MG63 (cell line): Measurements from ENCODE around the gene HIP1. TPM values are rescaled to one million over a fixed set of nuclear protein-coding genes. Genes with fewer than 3 reads are reported as not detected.
A peak's percentile ranks its signal among the peaks of the same experiment; 100 is the strongest.

Source experiments
- DNase-seq: peaks from one replicate; pipeline ENCODE4 v3.0.0-alpha.2; 2020
- H3K27me3 ChIP-seq: fragments of 250-450 bp; sonication (Bioruptor Pico); 2 replicates; pipeline ENCODE4 v1.5.1; 2020; ENCODE audit warnings: mild to moderate bottlenecking, moderate library complexity
- H3K36me3 ChIP-seq: fragments of 250-450 bp; sonication (Bioruptor Pico); 2 replicates; pipeline ENCODE4 v1.5.1; 2020; ENCODE audit warnings: mild to moderate bottlenecking, moderate library complexity
- H3K4me3 ChIP-seq: fragments of 250-450 bp; sonication (Bioruptor Pico); 2 replicates; pipeline ENCODE4 v1.5.1; 2020; ENCODE audit warnings: mild to moderate bottlenecking, moderate library complexity
- H3K9me3 ChIP-seq: fragments of 250-450 bp; sonication (Bioruptor Pico); 2 replicates; pipeline ENCODE4 v1.5.1; 2020; ENCODE audit warnings: mild to moderate bottlenecking, moderate library complexity
- total RNA-seq: library from RNA; depleted of rRNA; stranded (reverse); fragments of >200 nt; shearing (Covaris generic); gene quantifications from 2 replicates; pipeline ENCODE4 v1.2.3, GENCODE V29; 2014; ENCODE audit warnings: low replicate concordance

The HIP1 gene
- total RNA-seq, 1 experiment from 2014 or later, result 5.2 TPM

DNA sequence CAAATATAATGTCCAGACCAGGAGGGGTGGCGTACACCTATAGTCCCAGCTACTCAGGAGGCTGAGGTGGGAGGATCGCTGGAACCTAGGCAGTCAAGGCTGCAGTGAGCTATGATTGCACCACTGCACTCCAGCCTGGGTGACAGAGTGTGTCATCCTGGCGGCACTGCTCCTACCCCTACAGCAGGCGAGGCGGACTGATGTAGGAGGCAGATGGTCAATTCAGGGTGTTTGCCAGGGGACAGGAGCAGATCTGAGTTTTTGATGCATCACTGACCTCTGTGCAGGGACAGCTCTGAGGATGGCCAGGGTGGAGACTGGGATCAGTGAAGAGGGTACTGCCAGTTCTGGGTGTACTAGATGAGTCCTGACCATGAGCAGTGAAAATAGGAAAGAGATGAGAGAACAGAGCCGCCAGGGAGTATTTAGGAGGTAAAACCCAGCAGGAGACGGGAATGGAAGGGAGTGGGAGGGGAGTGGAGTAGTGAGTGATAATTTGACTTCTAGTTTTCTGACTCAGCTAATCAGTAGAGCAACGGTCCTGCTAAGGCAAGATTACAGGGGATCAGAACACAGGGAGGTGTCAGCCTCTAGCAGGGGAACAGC lies 75.3 kb downstream of the HIP1 start:
- Histone ChIP-seq H3K4me3 (no peak overlapping the region), H3K9me3 (no peaks in the 10 kb centered on the region), H3K36me3 (no peaks in the 10 kb centered on the region), H3K27me3 (no peaks in the 10 kb centered on the region)
- no peak for DNase-seq

DNA sequence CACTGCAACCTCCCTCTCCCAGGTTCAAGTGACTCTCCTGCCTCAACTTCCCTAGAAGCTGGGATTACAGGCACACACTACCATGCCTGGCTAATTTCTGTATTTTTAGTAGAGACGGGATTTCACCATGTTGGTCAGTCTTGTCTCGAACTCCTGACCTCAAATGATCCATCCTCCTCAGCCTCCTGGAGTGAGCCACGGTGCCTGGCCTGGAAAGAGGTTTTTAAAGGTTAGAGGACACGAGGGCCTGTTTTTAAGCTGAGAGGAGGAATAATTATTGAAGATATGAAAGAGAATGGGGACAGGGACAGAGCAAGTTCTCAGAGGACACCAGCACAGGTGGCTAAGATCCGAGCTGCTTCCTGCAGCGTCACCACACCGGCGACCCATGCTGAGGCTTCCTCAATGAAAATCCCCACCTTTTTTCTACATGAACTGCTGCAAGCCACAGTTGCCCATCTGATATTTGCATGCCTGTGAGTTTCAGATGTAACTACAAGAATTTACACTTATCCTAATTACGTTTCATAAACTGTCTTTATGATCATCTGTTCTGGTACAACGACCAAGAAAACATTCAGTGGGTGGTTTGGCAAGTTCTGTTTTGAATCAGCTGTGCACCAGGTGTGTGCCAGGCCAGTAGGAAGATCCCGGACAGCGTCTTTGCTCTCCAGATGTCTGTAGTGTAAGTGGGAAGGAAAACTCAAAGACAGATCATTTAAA lies 76.0 kb downstream of the HIP1 start:
- no peak for DNase-seq
- H3K4me3 ChIP-seq, result no peak overlapping the region
- no peaks in the 10 kb centered on the region for H3K36me3 ChIP-seq
- H3K9me3 ChIP-seq, result no peaks in the 10 kb centered on the region
- no peaks in the 10 kb centered on the region for H3K27me3 ChIP-seq

DNA sequence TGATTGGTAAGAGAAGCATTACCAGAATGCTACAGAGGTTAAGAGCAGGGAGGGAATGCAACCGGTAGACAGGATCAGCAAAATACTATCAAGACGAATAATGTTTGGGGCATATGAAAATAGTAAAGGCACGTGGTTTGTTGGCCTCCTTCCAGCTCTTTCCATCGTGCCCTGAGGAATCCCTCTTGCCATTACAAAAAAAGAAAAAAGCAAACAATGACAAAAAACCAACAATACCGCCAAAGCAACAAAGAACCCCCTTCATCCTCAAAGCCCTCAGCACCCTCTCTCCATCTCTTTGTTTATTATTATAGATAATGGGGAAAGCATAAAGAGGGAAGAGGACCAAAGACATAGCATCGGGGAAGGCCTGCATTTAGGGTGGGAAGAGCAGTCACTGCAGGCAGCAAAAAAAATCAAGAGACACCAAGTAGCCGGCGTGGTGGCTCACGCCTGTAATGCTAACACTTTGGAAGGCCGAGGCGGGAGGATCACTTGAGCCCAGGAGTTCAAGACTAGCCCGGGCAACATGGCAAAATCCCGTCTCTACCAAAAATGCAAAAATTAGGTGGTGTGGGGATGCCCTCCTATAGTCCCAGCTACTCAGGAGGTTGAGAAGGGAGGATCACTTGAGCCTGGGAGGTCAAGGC lies 78.0 kb downstream of the HIP1 start:
- Histone ChIP-seq H3K27me3 (no peaks in the 10 kb centered on the region), H3K4me3 (no peak overlapping the region), H3K36me3 (no peaks in the 10 kb centered on the region), H3K9me3 (no peaks in the 10 kb centered on the region)
- no peak for DNase-seq

DNA sequence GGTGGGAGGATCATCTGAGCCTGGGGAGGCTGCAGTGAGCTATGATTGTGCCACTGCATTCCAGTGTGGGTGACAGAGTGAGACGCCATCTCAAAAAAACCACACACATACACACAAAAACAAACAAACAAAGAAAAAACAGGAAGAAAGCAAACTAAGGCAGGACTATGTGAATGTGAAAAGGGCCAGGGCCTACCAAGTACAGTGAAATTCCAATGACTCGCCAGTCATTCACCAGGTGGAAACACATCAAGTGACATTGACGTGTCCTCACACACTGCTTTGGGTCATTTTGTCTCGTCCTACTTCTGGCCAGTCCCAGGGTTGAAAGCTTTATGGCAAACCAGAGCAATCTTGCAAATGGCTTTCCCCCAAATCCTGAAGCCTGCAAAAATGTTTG lies 79.9 kb downstream of the HIP1 start:
- DNase-seq, result no peak
- no peaks in the 10 kb centered on the region for H3K27me3 ChIP-seq
- no peaks in the 10 kb centered on the region for H3K9me3 ChIP-seq
- H3K36me3 ChIP-seq, result no peaks in the 10 kb centered on the region
- no peak overlapping the region for H3K4me3 ChIP-seq

DNA sequence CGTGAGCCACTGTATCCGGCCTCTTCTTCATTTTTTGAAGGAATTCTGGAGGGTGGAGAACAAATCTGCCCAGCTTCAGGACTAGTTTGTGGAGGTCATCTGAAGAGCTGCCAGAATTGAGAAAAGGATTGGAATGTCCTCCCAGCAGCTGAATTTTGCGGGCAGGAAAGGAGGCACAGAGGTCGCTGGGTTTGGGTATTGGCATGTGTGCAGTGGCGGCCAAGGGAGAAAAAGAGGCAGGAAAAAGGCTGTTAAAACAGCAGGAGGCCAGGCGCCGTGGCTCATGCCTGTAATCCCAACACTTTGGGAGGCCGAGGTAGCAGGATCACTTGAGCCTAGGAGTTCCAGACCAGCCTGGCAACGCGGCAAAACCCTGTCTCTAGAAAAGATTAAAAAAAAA lies 80.4 kb downstream of the HIP1 start:
- Histone ChIP-seq H3K27me3 (no peaks in the 10 kb centered on the region), H3K36me3 (no peaks in the 10 kb centered on the region), H3K4me3 (no peak overlapping the region), H3K9me3 (no peaks in the 10 kb centered on the region)
- peak; percentile 47 for DNase-seq

DNA sequence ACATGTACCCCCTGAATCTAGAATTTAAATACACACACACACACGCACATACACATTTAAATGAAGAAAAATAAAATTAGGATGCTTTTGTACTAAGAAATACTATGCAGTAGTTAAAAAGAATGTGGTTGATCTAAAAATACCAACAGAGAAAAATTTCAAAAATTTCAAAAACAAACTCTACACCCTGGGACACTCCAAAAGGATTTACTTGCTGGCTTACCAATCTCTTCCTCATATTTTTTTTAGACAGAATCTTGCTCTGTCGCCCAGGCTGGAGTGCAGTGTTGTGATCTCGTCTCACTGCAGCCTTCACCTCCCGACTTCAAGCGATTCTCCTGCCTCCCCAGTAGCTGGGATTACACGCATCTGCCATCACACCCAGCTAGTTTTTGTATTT lies 80.9 kb downstream of the HIP1 start:
- no peaks in the 10 kb centered on the region for H3K27me3 ChIP-seq
- H3K36me3 ChIP-seq, result no peaks in the 10 kb centered on the region
- no peak for DNase-seq
- no peaks in the 10 kb centered on the region for H3K9me3 ChIP-seq
- H3K4me3 ChIP-seq, result no peak overlapping the region

DNA sequence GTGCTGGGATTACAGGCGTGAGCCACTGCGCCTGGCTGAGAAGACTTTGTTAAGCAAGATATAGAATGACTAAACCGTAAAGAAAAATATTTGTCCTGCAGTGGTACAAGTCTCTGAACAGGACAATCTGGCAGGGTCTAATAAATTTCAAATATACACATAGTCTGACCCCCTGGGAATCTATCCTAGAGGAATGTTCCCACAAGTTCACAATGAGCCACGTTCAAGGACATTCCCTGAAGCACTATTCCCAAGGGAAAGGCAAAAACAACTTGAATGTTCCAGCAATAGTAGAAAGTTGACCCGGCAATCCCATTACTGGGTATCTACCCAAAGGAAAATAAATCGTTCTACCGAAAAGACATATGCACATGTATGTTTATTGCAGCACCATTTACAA lies 82.0 kb downstream of the HIP1 start:
- no peak overlapping the region for H3K4me3 ChIP-seq
- no peak for DNase-seq

DNA sequence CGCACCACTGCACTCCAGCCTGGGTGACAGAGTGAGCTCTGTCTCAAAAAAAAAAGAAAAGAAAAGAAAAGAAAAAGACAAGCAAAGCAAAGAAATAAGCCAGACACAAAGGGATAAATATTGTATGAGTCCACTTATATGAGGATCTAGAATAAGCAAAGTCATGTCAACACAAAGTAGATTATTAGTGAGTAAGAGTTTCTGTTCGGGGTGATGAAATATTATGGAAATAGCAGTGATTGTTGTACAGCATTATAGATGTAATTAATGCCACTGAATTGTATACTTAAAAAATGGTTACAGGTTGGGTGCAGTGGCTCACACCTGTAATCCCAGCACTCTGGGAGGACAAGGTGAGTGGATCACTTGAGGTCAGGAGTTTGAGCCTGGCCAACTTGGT lies 83.2 kb downstream of the HIP1 start:
- H3K9me3 ChIP-seq, result no peaks in the 10 kb centered on the region
- H3K36me3 ChIP-seq, result no peaks in the 10 kb centered on the region
- H3K4me3 ChIP-seq, result no peak overlapping the region
- DNase-seq, result no peak
- no peaks in the 10 kb centered on the region for H3K27me3 ChIP-seq

More for the DNA sequence above, 82.0 kb downstream of the HIP1 start:
- Histone ChIP-seq H3K36me3 (no peaks in the 10 kb centered on the region), H3K9me3 (no peaks in the 10 kb centered on the region), H3K27me3 (no peaks in the 10 kb centered on the region)

DNA sequence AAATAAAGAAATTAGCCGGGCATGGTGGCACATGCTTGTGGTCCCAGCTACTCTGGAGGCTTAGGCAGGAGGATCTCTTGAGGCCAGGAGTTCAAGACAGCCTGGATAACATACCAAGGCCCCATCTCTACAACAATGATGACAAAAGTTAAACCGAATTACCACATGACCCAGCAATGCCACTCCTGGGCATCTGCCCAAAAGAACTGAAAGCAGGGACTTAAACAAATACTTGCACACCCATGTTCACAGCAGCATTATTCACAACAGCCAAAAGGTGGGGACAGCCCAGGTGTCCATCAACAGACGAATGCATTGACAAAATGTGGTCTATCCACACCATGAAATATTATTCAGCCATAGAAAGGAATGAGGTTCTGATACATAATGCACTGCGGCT lies 83.9 kb downstream of the HIP1 start:
- no peak for DNase-seq
- Histone ChIP-seq H3K4me3 (no peak overlapping the region), H3K9me3 (no peaks in the 10 kb centered on the region), H3K27me3 (no peaks in the 10 kb centered on the region), H3K36me3 (no peaks in the 10 kb centered on the region)

DNA sequence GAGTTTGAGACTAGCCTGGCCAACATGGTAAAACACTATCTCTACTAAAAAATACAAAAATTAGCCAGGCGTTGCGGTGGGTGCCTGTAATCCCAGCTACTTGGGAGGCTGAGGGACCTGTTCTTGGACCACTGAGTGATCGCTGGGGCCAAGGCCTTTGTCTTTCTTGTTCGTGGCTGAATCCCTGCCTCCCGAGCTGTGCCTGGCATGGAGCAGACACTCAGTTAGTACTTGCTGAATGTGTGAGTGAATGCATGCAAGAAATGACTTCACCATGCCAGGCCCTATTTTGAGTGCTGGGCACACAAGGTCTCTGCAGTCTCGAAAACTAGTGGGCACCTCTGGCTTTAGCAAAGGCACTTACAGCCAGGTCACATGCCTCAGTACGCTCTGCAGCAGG lies 85.1 kb downstream of the HIP1 start:
- no peak overlapping the region for H3K4me3 ChIP-seq
- H3K27me3 ChIP-seq, result no peaks in the 10 kb centered on the region
- H3K9me3 ChIP-seq, result no peaks in the 10 kb centered on the region
- DNase-seq, result no peak
- no peaks in the 10 kb centered on the region for H3K36me3 ChIP-seq

DNA sequence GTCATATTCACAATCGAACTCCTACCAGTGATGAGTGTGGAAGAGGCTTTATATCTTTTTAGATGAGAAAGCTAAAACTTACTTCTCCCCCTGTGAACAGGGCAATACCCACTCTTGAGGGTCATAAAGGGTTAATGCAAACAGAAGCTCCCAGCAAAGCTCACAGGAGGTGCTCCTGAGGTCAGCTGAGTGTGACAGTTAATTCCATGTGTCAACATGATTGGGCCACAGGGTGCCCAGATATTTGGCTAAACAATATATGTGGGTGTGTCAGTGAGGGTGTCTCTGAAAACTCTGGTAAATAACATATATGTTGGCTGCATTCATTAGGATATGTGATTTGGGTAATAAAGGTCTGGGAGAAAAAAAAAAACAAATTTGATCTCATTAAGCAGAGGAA lies 86.0 kb downstream of the HIP1 start:
- Histone ChIP-seq H3K4me3 (no peak overlapping the region), H3K9me3 (no peaks in the 10 kb centered on the region), H3K36me3 (no peaks in the 10 kb centered on the region), H3K27me3 (no peaks in the 10 kb centered on the region)
- no peak for DNase-seq

DNA sequence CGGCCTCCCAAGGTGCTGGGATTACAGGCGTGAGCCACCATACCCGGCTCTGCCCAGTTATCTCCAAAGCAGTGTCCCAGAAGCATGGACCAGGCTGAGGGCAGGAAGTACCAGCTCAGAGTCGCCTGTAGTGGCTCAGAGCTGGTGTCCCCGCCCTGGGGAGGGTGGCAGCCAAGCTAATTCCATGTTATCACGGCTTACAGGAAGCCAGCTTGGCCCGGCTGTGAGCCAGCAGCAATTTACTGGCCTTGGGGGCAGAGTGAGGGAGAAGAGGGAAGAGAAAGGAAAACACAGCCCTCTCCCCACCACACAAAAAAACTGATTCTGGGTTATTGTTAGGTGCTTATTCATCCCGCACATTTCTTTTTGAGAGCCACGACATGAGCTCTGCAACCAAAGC lies 88.1 kb downstream of the HIP1 start:
- Histone ChIP-seq H3K9me3 (no peaks in the 10 kb centered on the region), H3K36me3 (no peaks in the 10 kb centered on the region), H3K27me3 (no peaks in the 10 kb centered on the region), H3K4me3 (no peak overlapping the region)
- DNase-seq, result peak; percentile 44

DNA sequence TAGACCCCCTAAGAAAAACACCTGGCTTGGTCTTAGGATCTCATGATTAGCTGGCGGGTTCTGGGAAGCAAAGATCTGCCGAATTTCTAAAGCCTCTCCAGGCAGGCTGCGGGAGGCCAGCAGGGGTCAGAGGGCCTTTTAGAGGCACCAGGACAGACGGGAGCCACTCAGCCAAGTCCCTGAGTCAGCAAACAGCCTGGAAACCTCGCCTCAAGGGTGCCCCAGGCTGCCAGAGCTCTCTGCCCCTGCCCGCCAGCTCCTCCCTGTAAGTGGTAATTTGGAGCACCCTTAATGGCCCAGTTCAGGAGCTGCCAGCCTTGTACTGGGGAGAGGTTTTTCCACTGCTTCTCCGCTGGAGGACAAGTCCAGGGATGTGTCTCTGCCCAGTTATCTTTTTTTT lies 88.7 kb downstream of the HIP1 start:
- no peaks in the 10 kb centered on the region for H3K9me3 ChIP-seq
- H3K36me3 ChIP-seq, result no peaks in the 10 kb centered on the region
- H3K4me3 ChIP-seq, result no peak overlapping the region
- no peaks in the 10 kb centered on the region for H3K27me3 ChIP-seq
- peak; percentile 81 for DNase-seq

DNA sequence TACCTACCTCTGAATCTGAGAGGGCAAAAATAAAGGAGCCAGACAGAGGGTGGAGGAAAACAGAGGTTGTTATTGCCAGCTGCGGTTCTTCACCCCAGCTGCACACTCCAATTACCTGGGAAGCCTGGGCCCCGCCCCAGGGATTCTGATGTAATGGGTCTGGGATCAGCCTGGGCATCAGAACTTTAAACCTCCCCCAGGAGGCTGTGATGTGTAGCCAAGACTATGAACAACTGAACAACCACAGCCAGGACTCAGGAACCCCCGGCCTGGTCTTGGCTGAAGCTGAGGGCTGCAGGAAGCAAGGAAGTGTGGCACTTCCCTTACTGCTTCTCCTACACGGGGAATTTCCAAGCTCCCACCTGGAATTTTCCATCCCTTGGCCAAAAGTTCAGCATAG lies 89.3 kb downstream of the HIP1 start:
- peak; percentile 73 for DNase-seq
- Histone ChIP-seq H3K36me3 (no peaks in the 10 kb centered on the region), H3K27me3 (no peaks in the 10 kb centered on the region), H3K9me3 (no peaks in the 10 kb centered on the region), H3K4me3 (no peak overlapping the region)

DNA sequence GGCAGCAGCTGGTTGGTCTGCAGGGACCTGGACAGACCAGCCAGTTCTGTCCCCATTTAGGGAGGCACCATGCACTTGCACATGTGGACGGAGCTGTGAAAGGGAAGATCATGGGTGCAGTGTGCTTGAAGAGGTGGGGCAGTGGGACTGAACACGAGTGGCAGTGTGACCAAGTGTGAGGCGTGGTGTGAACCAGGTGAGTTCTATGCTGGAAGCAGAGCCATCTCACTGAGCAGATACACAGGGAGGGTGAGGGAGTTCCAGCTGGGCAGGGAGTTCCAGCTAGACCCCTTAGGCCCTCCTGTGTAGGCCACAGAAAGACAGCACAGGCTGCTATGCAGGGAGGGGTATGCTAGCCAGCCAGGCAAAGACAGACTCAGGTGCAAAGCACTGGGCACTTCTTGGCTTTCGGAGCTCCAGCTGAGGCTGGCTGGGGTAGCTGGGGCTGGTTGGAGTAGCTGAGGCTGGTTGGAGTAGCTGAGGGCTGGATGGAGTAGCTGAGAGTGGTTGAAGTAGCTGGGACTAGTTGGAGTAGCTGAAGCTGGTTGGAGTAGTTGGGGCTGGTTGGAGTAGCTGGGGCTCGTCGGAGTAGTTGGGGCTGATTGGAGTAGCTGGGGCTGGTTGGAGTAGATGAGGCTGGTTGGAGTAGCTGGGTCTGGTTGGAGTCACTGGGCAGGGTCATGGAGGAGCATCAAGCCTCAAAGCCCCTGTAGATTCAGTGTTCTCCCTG lies 90.9 kb downstream of the HIP1 start:
- Histone ChIP-seq H3K4me3 (no peak overlapping the region), H3K27me3 (no peaks in the 10 kb centered on the region), H3K36me3 (no peaks in the 10 kb centered on the region), H3K9me3 (no peaks in the 10 kb centered on the region)
- no peak for DNase-seq

DNA sequence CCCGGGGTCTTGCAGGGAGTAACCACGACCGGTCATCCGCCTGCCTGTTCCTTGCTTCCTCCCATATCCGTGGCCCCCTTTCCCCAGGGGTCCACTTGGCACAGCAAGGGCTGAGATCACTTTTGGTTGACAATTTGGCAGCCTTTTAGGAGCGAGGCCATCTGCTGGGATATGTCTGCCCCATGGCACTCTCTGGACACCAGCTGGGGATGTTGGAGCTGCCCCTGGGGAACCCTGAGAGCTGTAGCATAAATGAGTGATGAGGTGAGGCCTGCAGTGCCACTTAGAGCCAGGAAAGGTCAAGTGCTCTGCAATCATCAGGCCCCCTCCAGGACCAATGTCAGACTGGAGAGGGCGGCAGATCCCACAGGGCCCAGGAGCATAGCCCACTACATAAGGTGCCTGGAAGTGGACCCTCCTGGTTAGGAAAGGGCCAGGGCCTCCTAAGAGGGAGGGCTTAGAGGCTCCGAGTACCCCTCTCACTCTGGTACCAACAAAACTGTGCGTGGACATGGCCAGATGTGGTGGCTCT lies 92.1 kb downstream of the HIP1 start:
- no peaks in the 10 kb centered on the region for H3K9me3 ChIP-seq
- H3K4me3 ChIP-seq, result no peak overlapping the region
- no peak for DNase-seq
- no peaks in the 10 kb centered on the region for H3K27me3 ChIP-seq
- no peaks in the 10 kb centered on the region for H3K36me3 ChIP-seq

DNA sequence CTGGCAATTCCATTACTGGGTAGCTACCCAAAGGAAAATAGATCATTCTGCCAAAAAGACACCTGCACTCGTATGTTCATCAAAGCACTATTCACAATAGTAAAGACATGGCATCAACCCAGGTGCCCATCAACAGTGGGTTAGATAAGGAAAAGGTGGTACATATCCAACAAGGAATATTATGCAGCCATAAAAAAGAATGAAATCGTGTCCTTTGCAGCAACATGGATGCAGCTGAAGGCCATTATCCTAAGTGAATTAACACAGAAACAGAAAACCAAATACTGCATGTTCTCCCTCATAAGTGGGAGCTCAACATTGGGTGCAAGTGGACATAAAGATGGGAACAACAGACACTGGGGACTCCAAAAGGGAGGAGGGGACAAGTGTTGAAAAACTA lies 93.2 kb downstream of the HIP1 start:
- H3K9me3 ChIP-seq, result no peaks in the 10 kb centered on the region
- no peak for DNase-seq
- H3K27me3 ChIP-seq, result no peaks in the 10 kb centered on the region
- H3K4me3 ChIP-seq, result no peak overlapping the region
- H3K36me3 ChIP-seq, result no peaks in the 10 kb centered on the region
